GM21529 (cell line): Measurements from ENCODE around the gene ANKRD11.
"Not testable (repeated sequence)": the region's sequence is repeated elsewhere in the genome, so short reads cannot be mapped to it uniquely, and the experiment has no call there.

ENCODE experiments used
- ATAC-seq: cut with Tn5 transposase; IDR thresholded peaks from one replicate; pipeline ENCODE4 v1.9.1; 2021; ENCODE audit not compliant: unreplicated experiment

Gene ANKRD11

GRCh38 chr16:89386306-89387185 is 103.8 kb downstream of the ANKRD11 start:
- ATAC-seq, result no peak

- ATAC-seq, result no peak
Observed at GRCh38 chr16:89385712-89386111, 104.6 kb downstream of the ANKRD11 start.

GRCh38 chr16:89384282-89384681 is 106.1 kb downstream of the ANKRD11 start:
- no peak for ATAC-seq

- no peak for ATAC-seq
Observed at GRCh38 chr16:89383095-89384003, 107.0 kb downstream of the ANKRD11 start.

GRCh38 chr16:89382555-89382954 is 107.8 kb downstream of the ANKRD11 start:
- ATAC-seq, result not testable (repeated sequence)

- ATAC-seq, result no peak
Observed at GRCh38 chr16:89381788-89382187, 108.6 kb downstream of the ANKRD11 start.

- ATAC-seq, result no peak
Observed at GRCh38 chr16:89380681-89381080, 109.7 kb downstream of the ANKRD11 start.

- no peak for ATAC-seq
Observed at GRCh38 chr16:89378947-89379771, 111.2 kb downstream of the ANKRD11 start.

GRCh38 chr16:89377453-89377848 is 112.9 kb downstream of the ANKRD11 start:
- no peak for ATAC-seq

- ATAC-seq, result no peak
Observed at GRCh38 chr16:89376812-89377452, 113.4 kb downstream of the ANKRD11 start.

GRCh38 chr16:89375686-89376085 is 114.7 kb downstream of the ANKRD11 start:
- no peak for ATAC-seq

- no peak for ATAC-seq
Observed at GRCh38 chr16:89375021-89375420, 115.3 kb downstream of the ANKRD11 start.

GRCh38 chr16:89374393-89374960 is 115.9 kb downstream of the ANKRD11 start:
- ATAC-seq, result no peak

GRCh38 chr16:89373355-89374110 is 116.8 kb downstream of the ANKRD11 start:
- no peak for ATAC-seq

GRCh38 chr16:89371968-89372634 is 118.3 kb downstream of the ANKRD11 start:
- no peak for ATAC-seq

- ATAC-seq, result no peak
Observed at GRCh38 chr16:89371386-89371785, 119.0 kb downstream of the ANKRD11 start.

GRCh38 chr16:89370601-89371000 is 119.8 kb downstream of the ANKRD11 start:
- no peak for ATAC-seq

- no peak for ATAC-seq
Observed at GRCh38 chr16:89370081-89370511, 120.3 kb downstream of the ANKRD11 start.
